Astrocyte (in vitro differentiated cells and primary cell): Measurements from ENCODE around the gene IGF2R. TPM values are rescaled to one million over a fixed set of nuclear protein-coding genes. Genes with fewer than 3 reads are reported as not detected.
A peak's percentile ranks its signal among the peaks of the same experiment; 100 is the strongest.

Experiments
- DNase-seq: peaks from one replicate; pipeline ENCODE4 v3.0.0-alpha.2; 2010; ENCODE audit warnings: low read depth
- FAIRE-seq: peaks from 2 replicates; lab custom pipeline; 2011; peaks lifted over from hg19 to GRCh38; lab: Jason Lieb, UNC
- H2AFZ ChIP-seq: 2 replicates; pipeline ENCODE4 v1.6.0; 2012; ENCODE audit warnings: low read depth, low read length, inconsistent platforms
- H3K27ac ChIP-seq: 2 replicates; pipeline ENCODE4 v1.5.1; 2011; ENCODE audit warnings: low read depth, low read length, inconsistent platforms
- H3K27me3 ChIP-seq: 2 replicates; pipeline ENCODE4 v1.6.0; 2011; ENCODE audit warnings: low read length, inconsistent platforms; ENCODE audit not compliant: insufficient read depth
- H3K36me3 ChIP-seq: 2 replicates; pipeline ENCODE4 v1.5.1; 2011; ENCODE audit warnings: low read length, inconsistent platforms; ENCODE audit not compliant: insufficient read depth
- H3K4me1 ChIP-seq: 2 replicates; pipeline ENCODE4 v1.5.1; 2011; ENCODE audit warnings: low read length, inconsistent platforms; ENCODE audit not compliant: insufficient read depth
- H3K4me2 ChIP-seq: 2 replicates; pipeline ENCODE4 v1.6.0; 2012; ENCODE audit warnings: low read length, inconsistent platforms
- H3K4me3 ChIP-seq: 2 replicates; pipeline ENCODE4 v1.5.1; 2011; ENCODE audit warnings: low read depth, mild to moderate bottlenecking, low read length, inconsistent platforms; ENCODE audit not compliant: insufficient read depth
- H3K79me2 ChIP-seq: 2 replicates; pipeline ENCODE4 v1.6.0; 2012; ENCODE audit warnings: mild to moderate bottlenecking, low read length, inconsistent platforms; ENCODE audit not compliant: insufficient read depth
- H3K9ac ChIP-seq: 2 replicates; pipeline ENCODE4 v1.6.0; 2012; ENCODE audit warnings: mild to moderate bottlenecking, low read length, inconsistent platforms
- H3K9me3 ChIP-seq: 2 replicates; pipeline ENCODE4 v1.5.1; 2012; ENCODE audit warnings: low read depth, mild to moderate bottlenecking, low read length, inconsistent platforms; ENCODE audit not compliant: insufficient read depth
- H4K20me1 ChIP-seq: 2 replicates; pipeline ENCODE4 v1.6.0; 2012; ENCODE audit warnings: low read length, inconsistent platforms; ENCODE audit not compliant: insufficient read depth
- H3K27ac Mint-ChIP-seq: one replicate; pipeline ENCODE4 v1.8.0; 2021; ENCODE audit warnings: mild to moderate bottlenecking, mixed read lengths; ENCODE audit not compliant: unreplicated experiment
- H3K27me3 Mint-ChIP-seq: one replicate; pipeline ENCODE4 v1.8.0; 2021; ENCODE audit warnings: low read depth, mixed read lengths; ENCODE audit not compliant: unreplicated experiment
- H3K36me3 Mint-ChIP-seq: one replicate; pipeline ENCODE4 v1.8.0; 2021; ENCODE audit warnings: low read depth, mixed read lengths; ENCODE audit not compliant: unreplicated experiment
- H3K4me1 Mint-ChIP-seq: one replicate; pipeline ENCODE4 v1.8.0; 2021; ENCODE audit warnings: low read depth, mixed read lengths; ENCODE audit not compliant: unreplicated experiment
- H3K4me3 Mint-ChIP-seq: one replicate; pipeline ENCODE4 v1.8.0; 2021; ENCODE audit warnings: mild to moderate bottlenecking, moderate library complexity, mixed read lengths; ENCODE audit not compliant: unreplicated experiment
- H3K9me3 Mint-ChIP-seq: one replicate; pipeline ENCODE4 v1.8.0; 2021; ENCODE audit warnings: mild to moderate bottlenecking, mixed read lengths; ENCODE audit not compliant: unreplicated experiment
- EZH2 ChIP-seq: IDR thresholded peaks from 2 replicates; pipeline ENCODE4 v1.6.1; 2012; ENCODE audit warnings: mild to moderate bottlenecking, low read length, inconsistent platforms; ENCODE audit not compliant: insufficient read depth
- total RNA-seq: library from RNA; stranded (reverse); gene quantifications from 2 replicates; pipeline ENCODE4 v1.2.1, GENCODE V29; 2021
- TF ChIP-seq, protein P1 (sequence below): IDR thresholded peaks from 2 replicates; pipeline ENCODE4 v1.5.1; 2011; ENCODE audit warnings: low read depth, mild to moderate bottlenecking, inconsistent platforms, low read length, moderate library complexity; ENCODE audit not compliant: insufficient read depth

IGF2R gene
- total RNA-seq, 1 donor from 2014 or later: 173 TPM

GRCh38 chr6:159931846-159932245 lies 37.0 kb upstream of the IGF2R start:
- DNase-seq: no peak
- peaks cover 11% of the 10 kb centered on the region for H3K4me1 Mint-ChIP-seq
- no peak overlapping the region for H3K4me3 ChIP-seq
- H3K4me3 Mint-ChIP-seq: no peak overlapping the region
- H3K36me3 Mint-ChIP-seq: no peaks in the 10 kb centered on the region
- TF ChIP-seq EZH2: no peak
- TF ChIP-seq, protein P1, sequence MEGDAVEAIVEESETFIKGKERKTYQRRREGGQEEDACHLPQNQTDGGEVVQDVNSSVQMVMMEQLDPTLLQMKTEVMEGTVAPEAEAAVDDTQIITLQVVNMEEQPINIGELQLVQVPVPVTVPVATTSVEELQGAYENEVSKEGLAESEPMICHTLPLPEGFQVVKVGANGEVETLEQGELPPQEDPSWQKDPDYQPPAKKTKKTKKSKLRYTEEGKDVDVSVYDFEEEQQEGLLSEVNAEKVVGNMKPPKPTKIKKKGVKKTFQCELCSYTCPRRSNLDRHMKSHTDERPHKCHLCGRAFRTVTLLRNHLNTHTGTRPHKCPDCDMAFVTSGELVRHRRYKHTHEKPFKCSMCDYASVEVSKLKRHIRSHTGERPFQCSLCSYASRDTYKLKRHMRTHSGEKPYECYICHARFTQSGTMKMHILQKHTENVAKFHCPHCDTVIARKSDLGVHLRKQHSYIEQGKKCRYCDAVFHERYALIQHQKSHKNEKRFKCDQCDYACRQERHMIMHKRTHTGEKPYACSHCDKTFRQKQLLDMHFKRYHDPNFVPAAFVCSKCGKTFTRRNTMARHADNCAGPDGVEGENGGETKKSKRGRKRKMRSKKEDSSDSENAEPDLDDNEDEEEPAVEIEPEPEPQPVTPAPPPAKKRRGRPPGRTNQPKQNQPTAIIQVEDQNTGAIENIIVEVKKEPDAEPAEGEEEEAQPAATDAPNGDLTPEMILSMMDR: no peak
- peaks cover 13% of the 10 kb centered on the region for H3K4me1 ChIP-seq
- FAIRE-seq: no peak
- no peaks in the 10 kb centered on the region for H4K20me1 ChIP-seq
- peaks cover 7% of the 10 kb centered on the region for H3K9me3 Mint-ChIP-seq
- no peak overlapping the region for H3K27ac ChIP-seq
- H3K9ac ChIP-seq: no peak overlapping the region
- peaks cover 10% of the 10 kb centered on the region for H3K9me3 ChIP-seq
- peaks cover 12% of the 10 kb centered on the region for H3K27me3 Mint-ChIP-seq
- H3K36me3 ChIP-seq: no peaks in the 10 kb centered on the region
- no peak overlapping the region for H2AFZ ChIP-seq
- no peaks in the 10 kb centered on the region for H3K27me3 ChIP-seq
- H3K4me2 ChIP-seq: no peak overlapping the region
- H3K79me2 ChIP-seq: no peaks in the 10 kb centered on the region
- H3K27ac Mint-ChIP-seq: no peak overlapping the region

- Histone ChIP-seq H3K4me1 (peaks cover 13% of the 10 kb centered on the region), H3K4me2 (no peak overlapping the region), H3K27me3 (no peaks in the 10 kb centered on the region), H3K79me2 (no peaks in the 10 kb centered on the region), H3K9me3 (peaks cover 10% of the 10 kb centered on the region), H3K9ac (no peak overlapping the region), H3K4me3 (no peak overlapping the region), H3K27ac (no peak overlapping the region), H3K36me3 (no peaks in the 10 kb centered on the region), H2AFZ (no peak overlapping the region), H4K20me1 (no peaks in the 10 kb centered on the region)
- H3K9me3 Mint-ChIP-seq: peaks cover 7% of the 10 kb centered on the region
- peaks cover 12% of the 10 kb centered on the region for H3K27me3 Mint-ChIP-seq
- no peaks in the 10 kb centered on the region for H3K36me3 Mint-ChIP-seq
- H3K27ac Mint-ChIP-seq: no peak overlapping the region
- DNase-seq: no peak
- no peak overlapping the region for H3K4me3 Mint-ChIP-seq
- TF ChIP-seq, protein P1: no peak
- FAIRE-seq: no peak
- H3K4me1 Mint-ChIP-seq: peaks cover 11% of the 10 kb centered on the region
Measured at GRCh38 chr6:159933077-159933476, 35.8 kb upstream of the IGF2R start.

DNA sequence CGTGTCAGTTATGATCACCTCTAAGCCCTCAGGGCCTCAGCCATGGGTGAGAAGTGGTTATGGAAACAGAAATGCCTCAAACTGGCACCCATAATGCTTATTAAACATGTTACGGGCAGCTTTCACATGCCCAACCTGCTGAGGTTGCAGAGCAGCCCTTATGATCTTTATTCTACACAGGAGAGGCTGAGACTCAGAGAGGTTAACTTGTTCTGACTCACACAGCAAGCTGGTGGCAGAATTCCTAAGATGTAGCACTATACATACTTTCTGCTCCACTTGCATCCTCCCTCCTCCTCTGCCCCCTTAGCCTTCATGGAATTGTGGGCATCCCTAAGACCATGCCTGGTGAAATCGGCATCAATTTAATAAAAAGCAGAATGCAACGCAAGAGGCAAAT lies 34.7 kb upstream of the IGF2R start:
- no peak overlapping the region for H2AFZ ChIP-seq
- no peak overlapping the region for H3K27ac Mint-ChIP-seq
- no peaks in the 10 kb centered on the region for H3K36me3 ChIP-seq
- TF ChIP-seq EZH2: no peak
- TF ChIP-seq, protein P1: no peak
- H3K4me2 ChIP-seq: peak overlapping the region; percentile 53
- peaks cover 12% of the 10 kb centered on the region for H3K27me3 Mint-ChIP-seq
- FAIRE-seq (no peak), DNase-seq (peak; percentile 27)
- no peak overlapping the region for H3K4me3 Mint-ChIP-seq
- H3K79me2 ChIP-seq: no peaks in the 10 kb centered on the region
- no peak overlapping the region for H3K4me3 ChIP-seq
- H3K27me3 ChIP-seq: no peaks in the 10 kb centered on the region
- no peak overlapping the region for H3K27ac ChIP-seq
- peaks cover 10% of the 10 kb centered on the region for H3K9me3 ChIP-seq
- H3K4me1 ChIP-seq: peaks cover 13% of the 10 kb centered on the region
- H3K9ac ChIP-seq: no peak overlapping the region
- peaks cover 7% of the 10 kb centered on the region for H3K9me3 Mint-ChIP-seq
- H3K4me1 Mint-ChIP-seq: peaks cover 11% of the 10 kb centered on the region
- no peaks in the 10 kb centered on the region for H4K20me1 ChIP-seq
- H3K36me3 Mint-ChIP-seq: no peaks in the 10 kb centered on the region
